ENCODE measurements around the gene BCAP31.
"Not testable (repeated sequence)": the region's sequence is repeated elsewhere in the genome, so short reads cannot be mapped to it uniquely, and the experiment has no call there.

The BCAP31 gene

GRCh38 chrX:153692611-153693156 is 31.5 kb downstream of the BCAP31 start:
- no peak for DNase-seq

- no peak for DNase-seq
These were observed 32.2 kb downstream of the BCAP31 start for GRCh38 chrX:153692003-153692402.

DNA sequence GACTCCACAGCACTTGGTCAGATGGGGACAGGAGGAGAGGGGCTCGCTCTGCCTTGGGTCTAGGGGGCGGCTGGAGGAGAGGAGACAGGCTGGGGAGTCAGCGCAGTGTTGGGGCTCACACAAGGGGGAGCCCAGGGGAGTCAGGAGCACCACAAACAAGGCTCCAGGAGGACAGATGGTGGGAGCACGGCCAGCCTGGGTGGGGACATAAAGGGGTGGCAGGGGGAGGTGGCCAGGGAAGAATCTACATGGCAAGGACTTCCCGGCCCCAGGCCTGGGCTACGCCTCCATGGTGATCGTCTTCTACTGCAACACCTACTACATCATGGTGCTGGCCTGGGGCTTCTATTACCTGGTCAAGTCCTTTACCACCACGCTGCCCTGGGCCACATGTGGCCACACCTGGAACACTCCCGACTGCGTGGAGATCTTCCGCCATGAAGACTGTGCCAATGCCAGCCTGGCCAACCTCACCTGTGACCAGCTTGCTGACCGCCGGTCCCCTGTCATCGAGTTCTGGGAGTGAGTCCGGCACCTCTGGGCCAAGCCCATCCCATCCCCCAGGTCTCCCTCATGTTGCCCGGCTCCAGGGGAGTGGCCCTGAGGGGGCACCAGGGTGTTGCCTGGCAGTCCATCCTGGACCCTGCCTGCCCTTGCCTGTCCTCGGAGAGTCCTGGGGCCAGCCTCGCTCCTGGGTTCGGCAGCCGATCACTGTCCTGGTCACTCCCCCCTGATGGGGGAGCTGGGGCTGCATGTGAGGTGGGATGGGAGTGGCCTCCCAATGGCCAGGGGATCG is 33.0 kb downstream of the BCAP31 start:
- DNase-seq = not testable (repeated sequence)

DNA sequence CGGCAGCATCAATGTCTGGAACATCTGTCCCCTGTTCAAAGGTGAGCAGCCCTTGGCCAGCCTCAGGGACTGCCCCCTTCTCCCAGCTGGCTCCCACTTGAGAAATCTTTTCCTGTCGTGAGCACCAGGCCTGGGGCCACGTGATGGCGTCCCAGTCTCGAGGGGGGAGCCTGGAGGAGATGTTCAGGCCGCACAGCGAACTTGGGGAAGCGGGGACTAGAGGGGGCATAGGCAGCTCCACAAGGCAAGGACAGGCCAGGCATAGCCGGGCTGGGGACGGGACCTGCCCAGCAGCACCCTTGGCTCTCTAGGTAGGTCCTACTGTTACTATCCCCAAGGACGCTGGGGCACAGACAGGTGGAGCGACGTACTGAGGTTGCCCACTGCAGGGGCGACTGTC is 33.7 kb downstream of the BCAP31 start:
- no peak for DNase-seq

GRCh38 chrX:153689654-153690465 is 34.3 kb downstream of the BCAP31 start:
- DNase-seq = no peak

- no peak for DNase-seq
These were observed 35.1 kb downstream of the BCAP31 start for GRCh38 chrX:153688911-153689590.

- no peak for DNase-seq
These were observed 35.7 kb downstream of the BCAP31 start for GRCh38 chrX:153688506-153688905.

DNA sequence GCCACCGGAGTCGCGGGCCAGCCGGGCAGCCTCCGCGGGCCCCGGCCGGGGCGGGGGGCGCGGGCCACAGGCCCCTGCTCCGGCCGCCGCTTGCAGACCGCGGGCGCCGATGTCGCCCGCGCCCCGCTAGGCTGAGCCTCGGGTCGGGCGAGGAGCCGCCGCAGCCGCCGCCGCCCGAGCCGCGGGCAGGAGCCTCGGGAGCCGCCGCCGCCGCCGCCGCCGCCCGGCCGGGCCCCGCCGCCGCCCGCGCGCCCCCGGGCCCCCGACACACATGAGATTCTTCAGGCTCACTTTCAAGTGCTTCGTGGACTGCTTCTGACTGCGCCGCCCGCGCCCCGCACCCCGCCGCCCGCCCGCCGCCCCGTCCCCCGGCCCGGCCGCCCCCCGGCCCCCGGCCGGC is 36.1 kb downstream of the BCAP31 start:
- DNase-seq = peak in 1 of 2 donors; percentile 4

GRCh38 chrX:153687121-153688039 is 36.8 kb downstream of the BCAP31 start, which contains the start of gene SLC6A8:
Gene SLC6A8 (plus strand): TSS chrX:153687926. CDS start chrX:153688575, 649 bp downstream.
- DNase-seq = peak; percentile 52 to 53

DNA sequence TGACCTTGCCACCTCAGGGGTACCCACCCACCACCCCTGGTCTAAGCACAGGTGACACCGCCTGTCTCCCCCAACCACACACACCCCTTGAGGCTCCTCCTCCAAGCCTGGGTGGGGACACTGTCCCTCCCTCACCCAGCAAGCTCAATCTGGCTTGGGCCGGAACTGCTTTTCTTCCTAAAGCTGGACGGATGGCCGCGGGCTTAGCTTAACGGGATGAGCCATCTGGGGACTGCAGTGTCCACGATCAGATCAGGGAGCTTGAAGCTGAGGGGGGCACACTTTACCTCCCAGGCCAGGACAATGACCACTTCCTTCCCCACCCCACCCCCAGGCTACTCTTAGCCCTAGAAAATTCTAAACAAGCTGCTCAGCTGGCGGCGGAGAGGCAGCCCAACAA is 37.5 kb downstream of the BCAP31 start:
- DNase-seq = no peak

DNA sequence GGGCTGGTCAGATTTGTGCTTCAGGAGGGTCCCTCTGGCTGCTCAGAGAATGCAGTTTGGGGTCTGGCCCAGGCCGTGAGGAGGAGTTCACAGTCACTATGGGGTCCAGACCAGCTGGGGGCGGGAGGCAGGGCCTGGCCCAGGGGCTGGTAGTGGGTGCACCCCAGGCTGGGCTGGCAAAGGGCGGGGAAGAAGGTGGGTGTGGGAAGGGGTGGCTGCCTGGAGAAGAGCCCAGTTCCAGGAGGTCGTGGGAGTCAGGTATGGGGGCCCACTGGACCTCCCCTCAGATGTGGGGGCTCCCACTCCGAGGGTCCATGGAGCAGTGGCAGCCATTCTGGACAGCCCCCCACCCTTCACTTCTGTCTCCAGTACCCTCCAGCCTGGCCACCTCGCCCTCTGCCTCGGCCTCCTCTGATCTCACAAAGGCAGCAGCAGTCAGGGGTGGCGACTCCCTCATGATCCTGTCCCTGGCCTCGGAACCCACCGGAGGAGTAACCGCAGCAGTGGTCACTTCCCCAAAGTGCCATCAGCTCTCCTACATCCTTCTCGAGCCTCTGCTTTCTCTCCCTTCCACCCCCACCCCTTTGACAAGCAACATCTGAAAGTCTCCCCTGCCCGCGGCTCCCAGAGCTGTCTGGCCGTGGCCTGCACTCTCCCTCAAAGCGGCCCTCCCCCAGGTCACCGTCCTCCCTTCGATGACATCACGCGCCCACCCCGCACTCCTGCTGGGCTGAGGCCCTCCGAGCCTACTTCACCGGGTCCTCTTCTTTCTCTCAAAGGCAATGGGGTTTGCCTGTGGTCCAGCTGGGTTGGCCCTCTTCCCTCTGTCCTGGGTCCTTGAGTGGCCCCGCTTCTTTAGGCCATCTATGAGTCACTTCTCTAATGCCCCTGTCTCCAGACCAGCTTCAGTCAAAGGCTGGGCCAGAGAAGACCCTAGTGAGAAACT is 38.2 kb downstream of the BCAP31 start:
- DNase-seq = no peak

- no peak for DNase-seq
These were observed 39.0 kb downstream of the BCAP31 start for GRCh38 chrX:153685156-153685536.

DNA sequence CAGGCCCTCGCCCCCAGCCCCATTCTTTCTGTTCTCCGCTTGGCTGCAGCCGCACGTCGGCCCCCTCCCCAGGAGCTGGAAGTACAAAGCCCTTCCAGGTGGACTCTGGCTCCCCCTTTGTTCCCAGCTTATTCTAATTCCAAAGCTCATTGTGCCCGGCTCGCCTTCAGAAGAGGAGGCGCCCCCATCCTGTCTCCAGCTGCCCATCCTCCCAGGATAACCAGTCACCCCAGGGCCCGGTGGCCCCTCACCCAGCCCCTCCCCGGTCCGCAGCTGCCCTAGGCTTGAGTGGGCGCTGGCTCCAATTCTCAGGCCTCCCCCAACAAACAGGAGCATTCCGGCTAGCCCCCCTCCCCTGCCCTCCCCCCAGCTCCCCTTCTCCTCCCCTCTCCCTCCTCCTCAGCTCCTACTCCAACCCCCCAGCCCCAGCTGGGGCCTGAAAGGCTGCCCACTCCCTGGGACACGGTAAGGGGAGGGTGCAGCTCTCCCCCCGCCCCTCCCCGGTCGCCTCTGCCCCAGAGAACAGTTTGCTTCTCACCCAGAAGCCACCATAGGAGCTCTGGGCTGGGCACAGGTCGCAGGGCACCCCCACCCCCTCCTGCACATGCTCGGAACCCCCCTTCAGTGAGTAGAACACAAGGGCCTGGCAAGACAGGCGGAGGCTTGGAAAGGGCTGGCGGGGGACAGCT is 39.6 kb downstream of the BCAP31 start:
- DNase-seq = no peak

GRCh38 chrX:153683486-153683885 is 40.7 kb downstream of the BCAP31 start:
- not testable (repeated sequence) for DNase-seq

DNA sequence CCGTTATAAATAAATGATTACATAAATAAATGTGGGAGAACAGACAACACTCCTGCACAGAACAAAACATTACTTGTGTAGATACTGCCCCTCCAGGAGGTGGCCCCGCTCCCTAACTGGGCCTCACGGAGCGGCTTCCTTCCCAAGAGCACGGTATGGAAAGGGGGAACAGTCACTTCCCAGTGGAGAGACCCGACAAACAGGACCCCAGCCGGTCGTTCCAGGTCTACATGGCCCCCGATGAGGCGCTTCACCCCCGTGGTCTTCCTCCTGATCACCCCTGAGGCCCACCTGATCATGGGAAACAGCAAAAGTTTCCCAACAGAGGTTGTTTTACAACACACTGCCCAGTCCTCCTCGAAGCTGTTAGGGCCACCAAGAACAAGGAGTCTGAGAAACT is 43.0 kb downstream of the BCAP31 start:
- DNase-seq = no peak

- DNase-seq = no peak
These were observed 49.9 kb downstream of the BCAP31 start for GRCh38 chrX:153674219-153674851.

DNA sequence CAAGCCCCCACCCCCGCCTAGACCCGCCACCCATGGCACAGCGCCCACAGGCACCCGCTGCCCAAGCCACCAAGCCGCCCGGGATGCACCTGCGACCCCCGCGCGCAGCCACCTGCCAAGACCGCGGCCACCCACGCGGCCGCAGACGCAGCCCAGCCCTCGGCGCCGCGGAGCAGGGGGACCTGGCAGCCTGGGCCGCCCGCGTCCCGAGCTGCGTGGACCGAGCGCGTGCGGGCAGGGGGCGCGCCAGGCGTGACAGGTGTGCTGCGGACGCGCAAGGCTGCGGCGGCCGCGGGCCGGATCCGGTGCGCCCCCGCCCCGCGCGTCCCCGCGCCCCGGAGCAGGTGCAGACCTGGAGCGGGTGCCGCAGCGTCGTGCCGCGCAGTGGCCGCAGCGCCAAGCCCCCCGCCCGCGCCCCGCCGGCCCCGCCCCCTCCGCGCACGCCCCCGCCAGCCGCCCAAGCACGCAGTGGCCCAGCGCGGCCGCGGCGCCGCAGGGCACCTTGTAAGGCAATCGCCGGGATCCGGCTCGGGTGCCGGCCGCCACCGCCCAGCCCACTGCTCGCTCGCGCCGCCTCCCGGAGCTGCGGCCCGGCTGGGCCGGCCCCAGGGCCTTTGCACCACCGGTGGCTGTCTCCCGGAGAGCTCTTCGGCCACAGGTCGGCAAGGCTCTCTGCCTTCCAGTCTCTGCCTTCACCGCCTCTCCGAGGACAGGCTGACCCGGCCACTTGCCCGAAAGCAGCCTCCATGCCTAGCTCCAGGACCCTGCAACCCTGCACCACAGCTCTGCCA is 50.6 kb downstream of the BCAP31 start, which contains the start of gene PNCK:
TSS of gene PNCK (minus strand) at position 386 of the 791 bp plus-strand sequence. CDS start 737 bp downstream, outside the sequence.
- DNase-seq = no peak
